GM19372 (cell line): Measurements from ENCODE around the gene BANK1.
"Not testable (repeated sequence)": the region's sequence is repeated elsewhere in the genome, so short reads cannot be mapped to it uniquely, and the experiment has no call there.

Source experiments
- ATAC-seq: cut with Tn5 transposase; IDR thresholded peaks from one replicate; pipeline ENCODE4 v1.9.1; 2021; ENCODE audit warnings: mild to moderate bottlenecking, low read depth, moderate library complexity; ENCODE audit not compliant: unreplicated experiment

The BANK1 gene

GRCh38 chr4:101871962-101872676 is 81.6 kb downstream of the BANK1 start:
- no peak for ATAC-seq

- no peak for ATAC-seq
Measured at GRCh38 chr4:101885574-101885973, 95.0 kb downstream of the BANK1 start.

GRCh38 chr4:101886826-101887225 is 96.3 kb downstream of the BANK1 start:
- ATAC-seq, result no peak

- no peak for ATAC-seq
Measured at GRCh38 chr4:101888472-101888871, 97.9 kb downstream of the BANK1 start.

GRCh38 chr4:101905527-101905926 is 115.0 kb downstream of the BANK1 start:
- not testable (repeated sequence) for ATAC-seq

GRCh38 chr4:101910786-101911373 is 120.3 kb downstream of the BANK1 start:
- ATAC-seq, result no peak

GRCh38 chr4:101911616-101912015 is 121.1 kb downstream of the BANK1 start:
- no peak for ATAC-seq

GRCh38 chr4:101914761-101915160 is 124.2 kb downstream of the BANK1 start:
- ATAC-seq, result no peak

- ATAC-seq, result no peak
Measured at GRCh38 chr4:101919373-101919977, 128.9 kb downstream of the BANK1 start.

- no peak for ATAC-seq
Measured at GRCh38 chr4:101921370-101921769, 130.8 kb downstream of the BANK1 start.

- no peak for ATAC-seq
Measured at GRCh38 chr4:101931619-101932018, 141.1 kb downstream of the BANK1 start.

- no peak for ATAC-seq
Measured at GRCh38 chr4:101933855-101934254, 143.3 kb downstream of the BANK1 start.

GRCh38 chr4:101938836-101939235 is 148.3 kb downstream of the BANK1 start:
- no peak for ATAC-seq

GRCh38 chr4:101941816-101942358 is 151.4 kb downstream of the BANK1 start:
- no peak for ATAC-seq

GRCh38 chr4:101942891-101943290 is 152.4 kb downstream of the BANK1 start:
- no peak for ATAC-seq

- ATAC-seq, result no peak
Measured at GRCh38 chr4:101944649-101945048, 154.1 kb downstream of the BANK1 start.

GRCh38 chr4:101948055-101948454 is 157.5 kb downstream of the BANK1 start:
- ATAC-seq, result no peak

GRCh38 chr4:101948951-101949350 is 158.4 kb downstream of the BANK1 start:
- no peak for ATAC-seq

GRCh38 chr4:101950258-101950979 is 159.9 kb downstream of the BANK1 start:
- no peak for ATAC-seq

- ATAC-seq, result no peak
Measured at GRCh38 chr4:101952985-101953384, 162.5 kb downstream of the BANK1 start.

- no peak for ATAC-seq
Measured at GRCh38 chr4:101953949-101954348, 163.4 kb downstream of the BANK1 start.
